OCI-LY1 (cell line): ENCODE results near the gene KRT39.

Experiments
- CTCF ChIP-seq: fragments of 200-600 bp; sonication (generic), shearing (Covaris generic); IDR thresholded peaks from 2 replicates; pipeline ENCODE4 v1.5.1; 2017; ENCODE audit warnings: mild to moderate bottlenecking, antibody characterized with exemption, low read length, moderate library complexity, mixed read lengths
- EZH2 ChIP-seq: fragments of 200-600 bp; sonication (generic), shearing (Covaris generic); IDR thresholded peaks from 2 replicates; pipeline ENCODE4 v1.8.0; 2017; ENCODE audit warnings: borderline replicate concordance, mixed run types, mild to moderate bottlenecking, antibody characterized with exemption, low read length, moderate library complexity, mixed read lengths

- TF ChIP-seq CTCF (no peak), EZH2 (no peak)
Measured at GRCh38 chr17:41015454-41015853, 48.7 kb upstream of the KRT39 start.
